Heart left ventricle (tissue), 13 donors: Measurements from ENCODE around the gene SREBF2.

Source experiments
- POLR2A ChIP-seq, 2 donors: fragments of 450-650 bp; IDR thresholded peaks; one replicate each; pipeline ENCODE4 v1.6.1; 2017; ENCODE audit warnings: antibody characterized with exemption in 2 of 2, mild to moderate bottlenecking in 2 of 2, moderate library complexity in 2 of 2
- TF ChIP-seq, protein P1 (sequence below), 12 donors: fragments of 200-600 bp; sonication (generic) in 4 of 12; IDR thresholded peaks; one replicate each; pipeline versions ENCODE4 v1.5.0 to v1.8.0; 2018 to 2022; ENCODE audit warnings: antibody characterized with exemption in 12 of 12, mild to moderate bottlenecking in 5 of 12
- donor health status: ischemic (EF 13 %, LVEDD 7.1; RV severe dilation, severe dysfunction).
- donor health status: DM: no; HTN: yes; CAD: no.
- donor health status: DM: no; HTN: no; CAD: no.
- donor health status: ischemic (EF 25% LVEDD 6.9; RV normal size, moderate dysfunction).
- donor health status: ischemic (EF 25% LVEDD 5.7; RV mildly dilated, moderate dysfunction).
- donor health status: ischemic (EF 35%, LVEDD 5.7; RV mildly dilated, moderate dysfunction).
- donor health status: nonischemic (EF 11% LVEDD 7.7; RV severe dilation, severe dysfunction).
- donor health status: DM: yes; HTN: yes; CAD: no.
- donor health status: PGD.
- donor health status: ischemic (EF 29% LVEDD 5.4; RV normal size, mild dysfunction).
- donor health status: nonischemic (EF 23%, LVEDD 6.1; RV moderate dilation, normal function).

- TF ChIP-seq, protein P1, sequence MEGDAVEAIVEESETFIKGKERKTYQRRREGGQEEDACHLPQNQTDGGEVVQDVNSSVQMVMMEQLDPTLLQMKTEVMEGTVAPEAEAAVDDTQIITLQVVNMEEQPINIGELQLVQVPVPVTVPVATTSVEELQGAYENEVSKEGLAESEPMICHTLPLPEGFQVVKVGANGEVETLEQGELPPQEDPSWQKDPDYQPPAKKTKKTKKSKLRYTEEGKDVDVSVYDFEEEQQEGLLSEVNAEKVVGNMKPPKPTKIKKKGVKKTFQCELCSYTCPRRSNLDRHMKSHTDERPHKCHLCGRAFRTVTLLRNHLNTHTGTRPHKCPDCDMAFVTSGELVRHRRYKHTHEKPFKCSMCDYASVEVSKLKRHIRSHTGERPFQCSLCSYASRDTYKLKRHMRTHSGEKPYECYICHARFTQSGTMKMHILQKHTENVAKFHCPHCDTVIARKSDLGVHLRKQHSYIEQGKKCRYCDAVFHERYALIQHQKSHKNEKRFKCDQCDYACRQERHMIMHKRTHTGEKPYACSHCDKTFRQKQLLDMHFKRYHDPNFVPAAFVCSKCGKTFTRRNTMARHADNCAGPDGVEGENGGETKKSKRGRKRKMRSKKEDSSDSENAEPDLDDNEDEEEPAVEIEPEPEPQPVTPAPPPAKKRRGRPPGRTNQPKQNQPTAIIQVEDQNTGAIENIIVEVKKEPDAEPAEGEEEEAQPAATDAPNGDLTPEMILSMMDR (IDR thresholded peaks at IDR 0.05): no peak
- TF ChIP-seq POLR2A (IDR thresholded peaks at IDR 0.05): no peak
These were observed 76.6 kb downstream of the SREBF2 start for GRCh38 chr22:41909310-41910049.
